PFSK-1 (cell line): ENCODE data around the gene PIAS4.

Experiments used
- FOXP2 ChIP-seq: optimal IDR thresholded peaks from 2 replicates; pipeline ENCODE3; 2011; ENCODE audit warnings: borderline replicate concordance, control low read depth, inconsistent platforms; ENCODE audit not compliant: insufficient read depth; ENCODE audit errors: extremely low read length, extremely low read depth
- POLR2AphosphoS5 ChIP-seq: IDR thresholded peaks from 2 replicates; pipeline ENCODE4 v1.6.1; 2012; ENCODE audit warnings: low read depth, mild to moderate bottlenecking, control low read depth, low read length, moderate library complexity
- SIN3A ChIP-seq: IDR thresholded peaks from 2 replicates; pipeline ENCODE4 v1.6.1; 2012; ENCODE audit warnings: mild to moderate bottlenecking, low read length, moderate library complexity, borderline replicate concordance; ENCODE audit not compliant: insufficient read depth
- TAF1 ChIP-seq: IDR thresholded peaks from 2 replicates; pipeline ENCODE4 v1.6.1; 2012; ENCODE audit warnings: low read length, control low read depth, borderline replicate concordance; ENCODE audit not compliant: insufficient read depth
- TF ChIP-seq, protein P1 (sequence below), 2 experiments: IDR thresholded peaks; 2 replicates each; pipeline versions ENCODE4 v1.6.1 to v1.8.0; 2011 to 2012; ENCODE audit warnings: low read depth in 2 of 2, low read length in 2 of 2, control low read depth in 1 of 2, inconsistent platforms in 1 of 2, mild to moderate bottlenecking in 1 of 2, moderate library complexity in 1 of 2; ENCODE audit not compliant: insufficient read depth in 1 of 2

The PIAS4 gene

GRCh38 chr19:4064496-4065260 lies 57.1 kb downstream of the PIAS4 start:
- TF ChIP-seq POLR2AphosphoS5, result no peak; the same call in 1 of the 2 replicates

DNA sequence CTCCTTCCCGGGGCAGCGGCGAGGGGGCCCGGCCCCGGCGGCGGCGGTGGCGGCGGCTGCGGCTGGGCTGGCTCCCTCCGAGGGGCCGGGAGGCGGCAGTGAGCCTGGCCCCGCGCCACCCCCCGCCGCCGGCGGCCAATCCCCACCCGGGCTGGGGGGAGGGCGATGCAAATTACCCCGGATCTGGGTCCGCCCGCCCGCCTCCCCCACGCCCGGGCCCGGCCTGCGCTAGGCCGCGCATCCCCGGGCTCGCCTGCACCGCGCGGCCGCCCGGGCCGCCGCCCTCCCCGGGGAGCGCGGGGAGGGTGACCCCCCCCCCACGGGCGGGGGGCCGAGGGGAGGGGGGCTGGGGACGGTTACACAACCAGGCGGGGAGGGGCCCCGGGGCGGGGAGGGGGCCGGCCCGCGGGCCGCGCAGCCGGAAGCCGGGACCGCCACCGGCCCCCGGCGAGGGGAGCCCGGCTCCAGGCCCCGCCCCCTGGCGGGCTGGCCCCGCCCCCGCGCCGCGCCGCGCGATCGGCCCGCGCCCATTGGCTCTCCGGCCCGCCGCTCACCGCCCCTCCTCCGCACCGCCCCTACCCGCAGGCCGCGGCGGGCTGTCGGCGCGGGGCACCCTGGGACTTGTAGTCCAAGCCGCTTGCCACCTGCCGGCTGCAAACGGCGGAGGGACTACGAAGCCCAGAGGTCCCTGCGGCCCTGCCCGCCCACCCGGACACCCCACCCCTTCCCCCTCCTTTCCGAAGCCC lies 58.1 kb downstream of the PIAS4 start:
- no peak for TF ChIP-seq SIN3A
- TF ChIP-seq POLR2AphosphoS5, result no peak; the same call in 1 of the 2 replicates
- TF ChIP-seq FOXP2, result peak; percentile 36
- no peak for TF ChIP-seq TAF1

- TF ChIP-seq SIN3A, result no peak
- TF ChIP-seq, protein P1, sequence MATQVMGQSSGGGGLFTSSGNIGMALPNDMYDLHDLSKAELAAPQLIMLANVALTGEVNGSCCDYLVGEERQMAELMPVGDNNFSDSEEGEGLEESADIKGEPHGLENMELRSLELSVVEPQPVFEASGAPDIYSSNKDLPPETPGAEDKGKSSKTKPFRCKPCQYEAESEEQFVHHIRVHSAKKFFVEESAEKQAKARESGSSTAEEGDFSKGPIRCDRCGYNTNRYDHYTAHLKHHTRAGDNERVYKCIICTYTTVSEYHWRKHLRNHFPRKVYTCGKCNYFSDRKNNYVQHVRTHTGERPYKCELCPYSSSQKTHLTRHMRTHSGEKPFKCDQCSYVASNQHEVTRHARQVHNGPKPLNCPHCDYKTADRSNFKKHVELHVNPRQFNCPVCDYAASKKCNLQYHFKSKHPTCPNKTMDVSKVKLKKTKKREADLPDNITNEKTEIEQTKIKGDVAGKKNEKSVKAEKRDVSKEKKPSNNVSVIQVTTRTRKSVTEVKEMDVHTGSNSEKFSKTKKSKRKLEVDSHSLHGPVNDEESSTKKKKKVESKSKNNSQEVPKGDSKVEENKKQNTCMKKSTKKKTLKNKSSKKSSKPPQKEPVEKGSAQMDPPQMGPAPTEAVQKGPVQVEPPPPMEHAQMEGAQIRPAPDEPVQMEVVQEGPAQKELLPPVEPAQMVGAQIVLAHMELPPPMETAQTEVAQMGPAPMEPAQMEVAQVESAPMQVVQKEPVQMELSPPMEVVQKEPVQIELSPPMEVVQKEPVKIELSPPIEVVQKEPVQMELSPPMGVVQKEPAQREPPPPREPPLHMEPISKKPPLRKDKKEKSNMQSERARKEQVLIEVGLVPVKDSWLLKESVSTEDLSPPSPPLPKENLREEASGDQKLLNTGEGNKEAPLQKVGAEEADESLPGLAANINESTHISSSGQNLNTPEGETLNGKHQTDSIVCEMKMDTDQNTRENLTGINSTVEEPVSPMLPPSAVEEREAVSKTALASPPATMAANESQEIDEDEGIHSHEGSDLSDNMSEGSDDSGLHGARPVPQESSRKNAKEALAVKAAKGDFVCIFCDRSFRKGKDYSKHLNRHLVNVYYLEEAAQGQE (IDR thresholded peaks at IDR 0.05; ENCODE audit: insufficient read depth in 1 of 2, low read depth in 2 of 2, low read length in 2 of 2), result no peak
- no peak; the same call in 1 of the 2 replicates for TF ChIP-seq TAF1
- TF ChIP-seq POLR2AphosphoS5, result no peak; the same call in 1 of the 2 replicates
- no peak for TF ChIP-seq FOXP2
Measured at GRCh38 chr19:4066176-4066606, 58.7 kb downstream of the PIAS4 start.

DNA sequence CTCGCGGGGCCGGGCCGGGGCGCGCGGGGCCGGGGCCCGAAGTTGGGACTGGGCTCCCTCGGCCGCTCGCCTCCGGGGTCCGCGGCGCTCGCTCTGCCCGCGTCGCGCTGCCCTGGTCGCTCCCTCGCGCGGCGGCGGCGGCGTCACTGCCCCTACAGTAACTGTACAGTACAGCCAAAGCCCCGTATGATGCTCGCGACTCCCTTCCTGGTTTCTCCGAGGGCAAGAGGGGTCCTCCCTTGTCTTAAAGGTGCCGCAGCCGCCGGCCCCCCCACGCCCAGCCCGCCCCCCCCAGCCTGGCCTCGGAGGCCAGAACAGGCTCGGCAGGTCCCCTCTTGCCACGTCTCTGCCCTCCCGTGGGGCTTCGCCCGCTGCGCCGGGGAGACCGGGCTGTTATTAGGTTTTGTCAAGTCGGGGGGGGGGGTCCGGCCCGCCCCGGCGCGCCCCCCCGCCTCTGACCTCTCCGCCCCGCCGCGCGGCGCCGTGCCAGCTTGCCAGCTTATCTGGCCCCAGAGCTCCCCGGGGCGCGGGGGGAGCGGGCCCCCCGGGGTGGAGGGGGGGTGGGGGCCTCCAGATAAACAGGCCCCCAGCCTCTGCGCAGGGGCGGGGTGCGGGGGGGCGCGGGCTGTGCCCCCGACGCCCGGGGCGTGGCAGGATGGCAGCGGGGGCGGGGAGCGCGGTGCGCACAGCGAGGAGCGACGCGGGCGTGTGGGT lies 59.3 kb downstream of the PIAS4 start, which contains the start of gene ZBTB7A:
Gene ZBTB7A, minus strand, starts transcription at position 218 of the 714 bp plus-strand sequence. CDS start 11,667 bp downstream, outside the sequence.
- TF ChIP-seq POLR2AphosphoS5, result no peak
- TF ChIP-seq SIN3A, result no peak; the same call in 1 of the 2 replicates
- TF ChIP-seq, protein P1 (IDR thresholded peaks at IDR 0.05; ENCODE audit: insufficient read depth in 1 of 2, low read depth in 2 of 2, low read length in 2 of 2), result no peak
- no peak for TF ChIP-seq FOXP2
- no peak for TF ChIP-seq TAF1

GRCh38 chr19:4067396-4068046 lies 60.0 kb downstream of the PIAS4 start:
- TF ChIP-seq FOXP2 (no peak), SIN3A (no peak), TAF1 (no peak), POLR2AphosphoS5 (no peak)
- TF ChIP-seq, protein P1 (IDR thresholded peaks at IDR 0.05; ENCODE audit: insufficient read depth in 1 of 2, low read depth in 2 of 2, low read length in 2 of 2), result no peak
